ENCODE measurements around the gene TTC39B. TPM values are rescaled to one million over a fixed set of nuclear protein-coding genes. Genes with fewer than 3 reads are reported as not detected.

The TTC39B gene
- total RNA-seq, 2 experiments from 2014 or later = 0.06 TPM; not detected in 1

- CTCF ChIA-PET (ENCODE audit: unreplicated experiment) = no interaction called here
- DNase-seq (ENCODE audit: low spot score) = no peak
Observed at GRCh38 chr9:15346837-15347236, 39.8 kb upstream of the TTC39B start.

GRCh38 chr9:15344191-15344590, 37.2 kb upstream of the TTC39B start:
- POLR2A ChIA-PET = interaction anchor here (0.5 to 0.7 kb wide), 2 partner anchors 12 to 168 kb away, joined by 4 to 5 read pairs; no protein-coding TSS in a partner anchor
- Histone ChIP-seq H4K20me1 (ENCODE audit: insufficient read depth, low read length) (no peaks in the 10 kb centered on the region), H2AFZ (ENCODE audit: low read length) (no peak overlapping the region), H3K27ac (ENCODE audit: low read depth, low read length, poor library complexity, severe bottlenecking) (no peak overlapping the region), H3K4me1 (ENCODE audit: insufficient read depth, low read length, poor library complexity, severe bottlenecking) (no peaks in the 10 kb centered on the region), H3K79me2 (ENCODE audit: insufficient read depth, low read depth, low read length) (no peaks in the 10 kb centered on the region), H3K4me3 (ENCODE audit: low read depth, low read length, poor library complexity, severe bottlenecking) (no peak overlapping the region), H3K36me3 (ENCODE audit: insufficient read depth, low read length) (no peaks in the 10 kb centered on the region), H3K9me2 (ENCODE audit: insufficient read depth, low read length) (no peaks in the 10 kb centered on the region), H3K9me3 (ENCODE audit: low read length) (no peaks in the 10 kb centered on the region), H3K4me2 (ENCODE audit: low read length) (no peak overlapping the region)
- no peak for DNase-seq (ENCODE audit: low spot score)
- no TSS peak for BruUV-seq (replicated peaks)
- TF ChIP-seq CTCF (conservative IDR thresholded peaks at IDR 0.05; ENCODE audit: low read length) = no peak
- TF ChIP-seq EZH2phosphoT487 (IDR thresholded peaks at IDR 0.05; ENCODE audit: borderline replicate concordance, low read depth, low read length) = no peak
- CTCF ChIA-PET (ENCODE audit: unreplicated experiment) = no interaction called here
- intact Hi-C loops (cut with micrococcal nuclease; ENCODE audit: unreplicated experiment) = no loop called here

More at GRCh38 chr9:15346837-15347236, 39.8 kb upstream of the TTC39B start:
- H2AFZ ChIP-seq (ENCODE audit: low read length) = no peak overlapping the region
- no peak overlapping the region for H3K4me2 ChIP-seq (ENCODE audit: low read length)
- BruUV-seq (replicated peaks) = no TSS peak
- H3K36me3 ChIP-seq (ENCODE audit: insufficient read depth, low read length) = no peaks in the 10 kb centered on the region
- POLR2A ChIA-PET = no interaction called here
- H3K9me2 ChIP-seq (ENCODE audit: insufficient read depth, low read length) = no peaks in the 10 kb centered on the region
- H3K4me3 ChIP-seq (ENCODE audit: low read depth, low read length, poor library complexity, severe bottlenecking) = no peak overlapping the region
- intact Hi-C loops (cut with micrococcal nuclease; ENCODE audit: unreplicated experiment) = no loop called here
- no peaks in the 10 kb centered on the region for H3K79me2 ChIP-seq (ENCODE audit: insufficient read depth, low read depth, low read length)
- TF ChIP-seq EZH2phosphoT487 (IDR thresholded peaks at IDR 0.05; ENCODE audit: borderline replicate concordance, low read depth, low read length) (no peak), CTCF (conservative IDR thresholded peaks at IDR 0.05; ENCODE audit: low read length) (no peak)
- H3K4me1 ChIP-seq (ENCODE audit: insufficient read depth, low read length, poor library complexity, severe bottlenecking) = no peaks in the 10 kb centered on the region
- H3K27ac ChIP-seq (ENCODE audit: low read depth, low read length, poor library complexity, severe bottlenecking) = no peak overlapping the region
- H4K20me1 ChIP-seq (ENCODE audit: insufficient read depth, low read length) = no peaks in the 10 kb centered on the region
- H3K9me3 ChIP-seq (ENCODE audit: low read length) = no peaks in the 10 kb centered on the region

- intact Hi-C loops (cut with micrococcal nuclease; ENCODE audit: unreplicated experiment) = no loop called here
- no peaks in the 10 kb centered on the region for H3K9me3 ChIP-seq (ENCODE audit: low read length)
- ChIA-PET CTCF (ENCODE audit: unreplicated experiment) (no interaction called here), POLR2A (no interaction called here)
- H2AFZ ChIP-seq (ENCODE audit: low read length) = no peak overlapping the region
- H3K36me3 ChIP-seq (ENCODE audit: insufficient read depth, low read length) = no peaks in the 10 kb centered on the region
- DNase-seq (ENCODE audit: low spot score) = no peak
- TF ChIP-seq CTCF (conservative IDR thresholded peaks at IDR 0.05; ENCODE audit: low read length) (no peak), EZH2phosphoT487 (IDR thresholded peaks at IDR 0.05; ENCODE audit: borderline replicate concordance, low read depth, low read length) (no peak)
- no peaks in the 10 kb centered on the region for H3K9me2 ChIP-seq (ENCODE audit: insufficient read depth, low read length)
- H3K79me2 ChIP-seq (ENCODE audit: insufficient read depth, low read depth, low read length) = no peaks in the 10 kb centered on the region
- no peaks in the 10 kb centered on the region for H4K20me1 ChIP-seq (ENCODE audit: insufficient read depth, low read length)
- H3K27ac ChIP-seq (ENCODE audit: low read depth, low read length, poor library complexity, severe bottlenecking) = no peak overlapping the region
- BruUV-seq (replicated peaks) = no TSS peak
- no peaks in the 10 kb centered on the region for H3K4me1 ChIP-seq (ENCODE audit: insufficient read depth, low read length, poor library complexity, severe bottlenecking)
- H3K4me2 ChIP-seq (ENCODE audit: low read length) = no peak overlapping the region
- no peak overlapping the region for H3K4me3 ChIP-seq (ENCODE audit: low read depth, low read length, poor library complexity, severe bottlenecking)
Observed at GRCh38 chr9:15333376-15333881, 26.4 kb upstream of the TTC39B start.

All from OCI-LY7 (cell line).